Measurements from ENCODE around the gene RACGAP1.
"Not testable (repeated sequence)": the region's sequence is repeated elsewhere in the genome, so short reads cannot be mapped to it uniquely, and the experiment has no call there.

Gene RACGAP1

GRCh38 chr12:50024805-50025186 is 498 bp downstream of the RACGAP1 start:
- no peak for DNase-seq

GRCh38 chr12:50024227-50024626 is 1.1 kb downstream of the RACGAP1 start:
- DNase-seq, result no peak

DNA sequence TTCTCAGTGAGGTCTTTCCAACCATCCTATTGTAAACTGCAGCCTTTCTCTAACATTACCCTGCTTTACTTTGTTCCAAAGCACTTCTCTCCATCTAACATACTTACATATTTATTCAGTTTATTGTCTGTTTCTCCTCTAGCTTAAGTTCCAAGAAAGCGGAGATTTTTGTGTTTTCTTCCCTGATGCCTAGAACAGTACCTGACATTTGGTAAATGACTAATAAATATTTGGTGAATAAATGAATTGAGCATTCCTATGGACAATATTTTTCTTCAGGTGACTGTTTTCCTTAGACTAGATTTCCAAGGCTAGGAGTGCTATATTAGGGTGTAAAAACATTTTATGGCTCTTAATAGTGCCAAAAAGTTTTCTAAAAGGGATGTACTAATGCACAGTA is 2.4 kb downstream of the RACGAP1 start:
- DNase-seq, result no peak

DNA sequence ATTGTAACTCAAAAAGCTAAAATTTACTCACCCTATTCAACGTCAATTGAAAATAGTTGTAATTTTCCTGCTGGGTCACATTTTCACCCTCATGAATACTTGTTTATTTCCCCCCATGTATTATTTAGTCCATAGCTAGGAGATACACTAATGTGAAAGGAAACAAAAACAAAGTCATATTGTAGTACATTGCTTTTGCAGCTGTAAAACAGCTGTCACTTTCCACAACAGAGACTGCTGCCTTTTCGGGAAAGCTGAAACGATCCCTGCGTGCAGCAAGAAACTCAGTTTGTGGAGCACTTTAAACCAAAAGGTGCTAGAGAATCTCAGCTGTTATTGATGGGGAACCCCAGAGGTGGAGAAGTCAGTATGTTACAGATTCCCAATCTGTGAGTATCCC is 4.3 kb downstream of the RACGAP1 start:
- no peak for DNase-seq

GRCh38 chr12:50019524-50019923 is 5.8 kb downstream of the RACGAP1 start:
- no peak for DNase-seq

DNA sequence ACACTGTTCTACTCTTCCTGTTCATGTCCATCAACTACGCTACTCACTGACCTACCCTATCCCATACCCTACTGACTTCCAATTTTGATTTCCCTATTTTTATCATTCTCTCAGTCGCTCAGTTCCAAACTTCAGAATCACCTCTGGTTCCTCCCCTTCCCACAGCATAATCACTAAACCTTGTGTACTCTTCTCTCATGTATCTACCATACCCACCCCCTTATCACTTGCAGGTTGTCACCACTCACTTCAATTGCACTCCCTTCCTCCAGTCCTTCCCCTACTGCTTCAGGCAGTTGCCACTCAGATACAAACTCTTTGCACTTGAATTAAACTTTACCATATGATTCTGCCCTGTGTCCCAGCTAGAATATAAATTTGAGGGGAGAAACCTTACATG is 6.3 kb downstream of the RACGAP1 start:
- DNase-seq, result no peak

DNA sequence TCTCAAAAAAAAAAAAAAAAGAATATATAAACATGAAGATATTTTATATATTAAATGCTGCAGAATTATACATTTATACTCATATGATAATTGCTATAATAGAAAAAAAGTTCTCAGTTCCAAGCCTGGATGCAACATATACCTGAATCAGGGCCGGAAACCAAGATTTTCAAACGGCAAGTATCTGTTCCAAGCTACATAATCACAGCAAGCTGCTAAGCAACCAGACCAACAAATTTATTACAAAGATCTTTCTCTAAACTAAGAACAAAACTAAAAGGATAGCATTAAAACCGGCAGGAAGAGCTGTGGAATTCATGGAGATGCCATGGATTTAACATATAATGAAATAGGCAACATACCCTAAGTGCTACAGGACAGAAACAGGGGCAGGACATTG is 7.1 kb downstream of the RACGAP1 start:
- DNase-seq, result no peak

GRCh38 chr12:50017641-50018040 is 7.7 kb downstream of the RACGAP1 start:
- DNase-seq, result no peak

DNA sequence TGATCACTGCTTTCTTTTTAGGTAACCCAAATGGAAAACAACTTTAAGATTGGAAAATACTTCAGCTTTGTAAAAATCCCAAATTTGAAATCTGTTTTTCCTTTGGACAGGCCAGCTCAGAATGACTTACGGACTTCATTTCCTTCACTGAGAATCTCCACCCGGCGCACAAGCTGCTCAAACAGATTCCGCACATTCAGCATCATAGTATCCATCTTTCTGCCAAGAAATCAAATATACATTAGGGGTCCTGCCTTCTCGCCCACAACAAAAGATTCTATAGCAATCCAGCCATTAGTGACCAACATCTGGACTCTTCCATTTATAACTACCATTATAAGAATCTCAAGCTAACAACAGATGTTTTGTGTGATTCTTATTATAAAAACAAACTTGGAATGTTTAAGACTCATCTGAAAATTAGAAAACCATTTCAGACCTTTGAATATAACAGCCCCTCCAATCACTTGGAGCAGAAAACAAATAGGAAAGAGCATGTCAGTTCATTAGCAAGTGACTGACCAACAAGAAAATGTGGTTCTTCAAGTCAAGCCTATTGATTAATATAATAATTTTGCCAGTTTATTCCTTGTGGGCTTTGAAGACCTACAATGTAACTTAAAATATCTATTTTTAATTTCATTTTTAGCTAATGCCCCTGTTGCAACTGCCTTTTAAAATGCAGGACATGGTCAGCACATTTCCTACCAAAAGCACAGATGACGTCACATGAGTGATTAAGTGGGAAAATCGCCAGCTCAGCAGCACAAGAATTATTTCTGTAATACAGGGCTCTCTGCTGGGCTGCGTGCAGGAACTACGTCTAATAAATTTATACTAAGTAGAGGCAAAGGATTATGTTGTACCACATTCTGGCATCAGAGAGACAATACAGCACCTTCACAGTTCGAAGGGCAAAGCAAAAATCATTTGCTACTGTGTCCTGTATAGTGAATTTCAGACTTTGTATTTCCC is 8.5 kb downstream of the RACGAP1 start:
- DNase-seq, result no peak

DNA sequence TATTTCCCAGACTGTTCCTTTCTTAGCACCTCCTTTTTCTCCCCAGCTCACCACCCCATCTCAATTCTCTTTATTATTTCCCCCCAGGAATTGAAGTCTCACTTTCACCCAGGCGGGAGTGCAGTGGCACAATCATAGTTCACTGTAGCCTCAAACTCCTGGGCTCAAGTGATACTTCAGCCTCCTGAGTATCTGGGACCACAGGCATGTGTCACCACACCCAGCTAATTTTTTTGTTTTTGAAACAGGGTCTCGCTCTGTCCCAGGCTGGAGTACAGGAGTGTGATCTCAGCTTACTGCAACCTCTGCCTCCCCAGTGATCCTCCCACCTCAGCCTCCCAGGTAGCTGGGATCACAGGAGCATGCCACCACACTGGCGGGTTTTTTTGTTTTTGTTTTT is 11.0 kb downstream of the RACGAP1 start:
- DNase-seq, result no peak

DNA sequence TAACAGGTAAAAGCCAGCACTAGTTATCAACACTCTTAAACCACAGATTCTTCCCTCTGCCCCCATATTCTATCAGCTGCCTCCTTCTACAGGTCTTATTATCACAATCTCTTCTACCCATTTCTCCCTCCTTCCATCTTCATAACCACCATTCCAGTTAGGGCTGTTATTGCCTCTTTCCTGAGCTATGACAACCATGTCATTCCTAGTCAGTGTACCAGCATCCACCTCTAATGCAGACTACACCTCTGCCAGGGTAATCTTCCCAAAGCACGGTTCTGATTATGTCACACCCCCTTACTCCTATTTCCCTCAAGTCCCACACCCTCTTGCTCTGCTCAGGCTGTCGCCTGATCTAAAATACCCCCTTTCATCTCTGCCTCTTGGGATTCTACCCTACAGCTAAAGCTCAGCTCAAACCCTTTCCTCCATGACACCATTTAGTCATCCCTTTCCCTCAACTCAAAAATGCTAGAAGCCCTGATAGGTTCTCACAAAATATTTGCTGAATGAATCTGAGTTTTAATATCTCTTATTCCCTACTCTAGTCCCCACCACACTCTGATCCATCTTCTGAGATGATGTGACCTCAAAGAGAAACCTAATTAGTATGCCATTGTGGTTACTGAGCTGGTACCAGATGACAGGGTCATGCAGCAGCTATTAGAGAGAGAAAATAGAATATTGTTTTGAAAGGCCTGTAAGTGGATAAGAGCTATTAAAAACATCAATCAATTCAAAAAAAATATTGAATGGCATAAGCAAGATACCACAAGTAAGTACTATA is 11.7 kb downstream of the RACGAP1 start:
- DNase-seq, result peak; percentile 10

GRCh38 chr12:50006754-50007442 is 18.4 kb downstream of the RACGAP1 start:
- no peak for DNase-seq

- DNase-seq, result no peak
Observed at GRCh38 chr12:50006280-50006679, 19.0 kb downstream of the RACGAP1 start.

- no peak for DNase-seq
Observed at GRCh38 chr12:50005175-50005574, 20.1 kb downstream of the RACGAP1 start.

DNA sequence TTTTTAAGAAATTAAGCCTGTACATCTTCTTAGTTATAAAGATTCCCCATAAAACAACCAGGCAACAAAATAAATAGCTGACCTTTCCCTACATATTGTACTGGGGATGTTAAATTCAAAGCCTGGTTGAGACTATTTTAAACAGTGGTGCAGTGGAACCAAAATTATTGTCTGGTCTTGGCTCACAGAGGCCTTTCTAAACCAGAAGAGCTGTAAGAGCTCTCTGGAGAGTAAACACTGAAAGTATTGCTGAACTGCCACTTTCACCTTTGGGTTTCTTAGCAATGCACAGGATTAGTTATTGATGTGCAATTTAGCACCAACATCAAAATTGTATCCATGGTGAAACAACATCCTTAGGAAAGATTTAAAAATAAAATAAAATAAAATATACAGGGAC is 20.6 kb downstream of the RACGAP1 start:
- no peak for DNase-seq

DNA sequence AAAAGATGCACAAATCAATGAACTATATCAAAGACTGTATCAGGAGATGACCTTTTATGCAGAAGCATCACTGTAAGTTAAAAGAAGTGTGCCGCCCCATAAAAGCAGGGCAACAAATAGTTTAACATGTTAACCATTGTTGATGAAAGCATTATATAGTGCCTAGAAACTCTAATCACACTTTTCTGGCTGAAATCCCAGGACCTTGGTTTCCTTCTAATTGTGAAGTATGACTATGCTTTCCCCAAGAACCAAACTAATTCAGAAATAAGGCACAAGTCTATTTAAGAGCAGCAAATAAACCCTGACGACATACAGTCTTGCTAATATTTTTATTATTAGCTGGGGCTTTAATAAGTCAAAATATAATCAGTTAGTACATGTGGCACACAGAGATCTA is 21.7 kb downstream of the RACGAP1 start:
- DNase-seq, result no peak

GRCh38 chr12:49998453-49998852 is 26.8 kb downstream of the RACGAP1 start:
- DNase-seq, result no peak

DNA sequence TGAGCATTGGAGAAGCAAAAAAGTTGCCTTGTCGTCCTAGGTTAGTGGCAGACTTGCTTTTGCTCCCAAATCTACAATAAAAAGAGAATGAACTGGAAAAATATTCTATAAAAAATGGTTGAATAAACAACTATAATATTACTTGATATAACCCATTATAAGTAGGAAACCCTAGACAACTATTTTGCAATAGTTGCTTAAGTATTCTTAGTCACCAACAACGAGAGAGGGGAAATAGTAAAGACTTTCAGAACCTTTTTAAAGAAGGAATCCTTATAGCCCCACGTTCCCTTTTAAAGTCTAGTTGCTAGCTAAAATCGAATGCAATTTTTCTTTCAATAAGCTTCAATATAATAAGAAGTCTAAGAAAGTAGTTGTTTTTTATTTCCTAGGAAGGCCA is 35.0 kb downstream of the RACGAP1 start:
- DNase-seq, result no peak

- DNase-seq, result not testable (repeated sequence)
Observed at GRCh38 chr12:49989400-49989799, 35.9 kb downstream of the RACGAP1 start.

- no peak for DNase-seq
Observed at GRCh38 chr12:49987625-49988303, 37.5 kb downstream of the RACGAP1 start.

DNA sequence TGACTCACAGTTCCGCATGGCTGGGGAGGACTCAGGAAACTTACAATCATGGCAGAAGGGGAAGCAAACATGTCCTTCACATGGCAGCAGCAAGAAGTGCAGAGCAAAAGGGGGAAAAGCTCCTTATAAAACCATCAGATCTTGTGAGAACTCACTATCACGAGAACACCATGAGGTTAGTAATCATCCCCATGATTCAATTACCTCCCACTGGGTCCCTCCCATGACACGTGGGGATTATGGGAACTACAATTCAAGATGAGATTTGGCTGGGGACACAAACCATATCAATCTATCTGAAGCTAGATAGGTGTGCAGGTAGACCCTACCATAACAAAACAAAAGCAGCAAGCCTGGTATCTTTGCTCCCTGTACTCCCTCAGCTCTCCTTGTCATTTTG is 38.8 kb downstream of the RACGAP1 start:
- DNase-seq, result not testable (repeated sequence)

DNA sequence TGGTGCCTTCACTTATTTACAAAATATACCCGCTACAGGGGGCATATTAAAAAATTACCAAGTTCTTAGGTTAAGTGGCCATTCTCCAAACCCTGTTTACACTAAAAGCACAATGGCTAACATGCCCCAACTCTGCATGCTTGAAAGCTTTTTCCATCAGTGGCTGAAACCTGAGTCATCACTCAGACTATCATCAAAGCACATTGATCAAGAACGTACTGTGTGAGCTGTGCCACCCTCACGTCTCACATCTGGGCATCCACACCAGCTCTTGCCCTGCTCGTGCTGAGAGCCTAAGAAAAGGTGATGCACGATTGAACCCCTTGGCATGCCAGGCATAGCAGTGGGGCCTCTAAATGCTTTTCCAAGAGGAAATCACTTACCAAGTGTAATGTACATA is 39.3 kb downstream of the RACGAP1 start:
- no peak for DNase-seq

All from CD4-positive, alpha-beta T cell treated with Interleukin-4 for 4 hours (primary cell).